ENCODE measurements around the gene CASZ1.

Gene CASZ1

DNA sequence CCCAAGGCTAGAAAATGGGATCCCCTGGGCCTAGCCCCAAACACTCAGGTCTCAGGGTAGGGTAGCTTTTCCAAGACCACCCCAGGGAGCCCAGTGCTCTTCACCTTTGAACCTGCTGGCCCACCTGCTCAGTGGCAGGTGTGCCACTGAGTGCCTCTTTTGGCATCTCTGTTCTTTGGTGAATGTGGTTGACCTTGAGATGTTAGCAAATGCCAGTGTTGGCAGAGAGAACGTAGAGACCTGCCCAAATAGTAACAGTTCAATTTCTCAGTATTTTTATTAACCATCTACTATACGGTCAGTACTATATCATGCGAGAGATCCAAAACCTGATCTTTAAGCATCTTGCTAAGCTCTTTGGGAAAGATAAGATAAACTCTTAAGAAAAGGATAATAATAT, 193.5 kb downstream of the CASZ1 start:
- Mint-ChIP-seq H3K27me3 (no peaks in the 10 kb centered on the region), H3K27ac (no peak overlapping the region), H3K4me3 (no peak overlapping the region), H3K9me3 (no peaks in the 10 kb centered on the region), H3K36me3 (ENCODE audit: low read depth) (peaks cover 6% of the 10 kb centered on the region), H3K4me1 (no peaks in the 10 kb centered on the region)
- ATAC-seq (no peak), DNase-seq (no peak)

- no peaks in the 10 kb centered on the region for H3K27me3 Mint-ChIP-seq
- ATAC-seq = no peak
- no peaks in the 10 kb centered on the region for H3K9me3 Mint-ChIP-seq
- H3K36me3 Mint-ChIP-seq (ENCODE audit: low read depth) = peaks cover 6% of the 10 kb centered on the region
- H3K27ac Mint-ChIP-seq = no peak overlapping the region
- DNase-seq = no peak
- H3K4me3 Mint-ChIP-seq = no peak overlapping the region
- no peaks in the 10 kb centered on the region for H3K4me1 Mint-ChIP-seq
Observed at GRCh38 chr1:10601342-10602070, 194.9 kb downstream of the CASZ1 start.

DNA sequence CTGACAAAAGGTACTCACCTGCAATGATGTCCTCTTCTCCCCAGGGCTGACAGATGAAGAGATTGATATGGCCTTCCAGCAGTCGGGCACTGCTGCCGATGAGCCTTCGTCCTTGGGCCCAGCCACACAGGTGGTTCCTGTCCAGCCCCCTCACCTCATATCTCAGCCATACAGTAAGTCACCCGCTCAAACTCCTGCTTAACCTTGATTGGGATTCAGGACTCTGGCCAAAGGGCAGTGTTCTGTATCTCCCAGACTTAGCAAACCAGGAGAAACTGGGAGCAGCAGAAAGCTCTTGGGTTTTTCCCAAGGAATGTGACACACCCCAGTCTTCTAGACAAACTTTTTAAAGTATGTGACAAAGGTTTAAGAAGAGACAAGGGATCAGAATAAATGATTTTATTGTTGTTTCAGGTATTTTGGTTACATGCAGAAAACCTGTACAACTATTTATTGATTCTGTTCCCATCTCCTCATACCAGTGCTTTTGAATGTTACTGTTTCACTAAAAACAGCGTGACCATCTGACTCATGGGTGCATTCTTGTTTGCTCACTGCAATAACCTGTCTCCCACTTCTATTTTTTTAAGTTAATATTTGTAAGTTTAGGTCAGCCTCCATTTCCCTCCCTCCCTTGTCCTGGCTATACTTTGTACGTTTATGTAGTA, 197.1 kb downstream of the CASZ1 start:
- no peaks in the 10 kb centered on the region for H3K9me3 Mint-ChIP-seq
- DNase-seq = no peak
- H3K4me1 Mint-ChIP-seq = no peaks in the 10 kb centered on the region
- ATAC-seq = no peak
- H3K27me3 Mint-ChIP-seq = no peaks in the 10 kb centered on the region
- H3K36me3 Mint-ChIP-seq (ENCODE audit: low read depth) = peaks cover 2% of the 10 kb centered on the region
- no peak overlapping the region for H3K4me3 Mint-ChIP-seq
- no peak overlapping the region for H3K27ac Mint-ChIP-seq

DNA sequence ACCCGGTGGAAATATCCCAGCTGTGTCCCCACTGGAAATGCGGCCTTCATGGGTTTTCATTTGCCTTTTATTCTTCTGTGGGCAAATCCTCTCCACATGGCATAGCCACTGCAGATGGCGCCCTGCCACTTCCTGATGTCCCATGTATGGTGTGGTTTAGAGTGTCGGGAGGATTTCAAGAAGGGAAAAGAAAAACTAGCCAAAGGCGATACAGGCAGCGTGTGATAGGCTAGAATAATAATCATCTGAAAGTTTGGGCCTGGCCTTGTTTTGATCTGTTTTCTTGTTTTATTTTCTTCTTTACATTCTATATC, 198.1 kb downstream of the CASZ1 start:
- peaks cover 2% of the 10 kb centered on the region for H3K36me3 Mint-ChIP-seq (ENCODE audit: low read depth)
- no peak overlapping the region for H3K4me3 Mint-ChIP-seq
- H3K9me3 Mint-ChIP-seq = no peaks in the 10 kb centered on the region
- DNase-seq (no peak), ATAC-seq (no peak)
- no peaks in the 10 kb centered on the region for H3K27me3 Mint-ChIP-seq
- no peak overlapping the region for H3K27ac Mint-ChIP-seq
- no peaks in the 10 kb centered on the region for H3K4me1 Mint-ChIP-seq

- H3K4me1 Mint-ChIP-seq = no peaks in the 10 kb centered on the region
- H3K27ac Mint-ChIP-seq = no peak overlapping the region
- ATAC-seq (no peak), DNase-seq (no peak)
- H3K36me3 Mint-ChIP-seq (ENCODE audit: low read depth) = peaks cover 2% of the 10 kb centered on the region
- H3K27me3 Mint-ChIP-seq = no peaks in the 10 kb centered on the region
- H3K9me3 Mint-ChIP-seq = no peaks in the 10 kb centered on the region
- H3K4me3 Mint-ChIP-seq = no peak overlapping the region
Observed at GRCh38 chr1:10597492-10598388, 198.7 kb downstream of the CASZ1 start.

GRCh38 chr1:10596780-10597179, 199.7 kb downstream of the CASZ1 start:
- H3K4me3 Mint-ChIP-seq = no peak overlapping the region
- no peaks in the 10 kb centered on the region for H3K4me1 Mint-ChIP-seq
- no peaks in the 10 kb centered on the region for H3K27me3 Mint-ChIP-seq
- peaks cover 2% of the 10 kb centered on the region for H3K36me3 Mint-ChIP-seq (ENCODE audit: low read depth)
- no peaks in the 10 kb centered on the region for H3K9me3 Mint-ChIP-seq
- no peak overlapping the region for H3K27ac Mint-ChIP-seq
- no peak for DNase-seq
- no peak for ATAC-seq

DNA sequence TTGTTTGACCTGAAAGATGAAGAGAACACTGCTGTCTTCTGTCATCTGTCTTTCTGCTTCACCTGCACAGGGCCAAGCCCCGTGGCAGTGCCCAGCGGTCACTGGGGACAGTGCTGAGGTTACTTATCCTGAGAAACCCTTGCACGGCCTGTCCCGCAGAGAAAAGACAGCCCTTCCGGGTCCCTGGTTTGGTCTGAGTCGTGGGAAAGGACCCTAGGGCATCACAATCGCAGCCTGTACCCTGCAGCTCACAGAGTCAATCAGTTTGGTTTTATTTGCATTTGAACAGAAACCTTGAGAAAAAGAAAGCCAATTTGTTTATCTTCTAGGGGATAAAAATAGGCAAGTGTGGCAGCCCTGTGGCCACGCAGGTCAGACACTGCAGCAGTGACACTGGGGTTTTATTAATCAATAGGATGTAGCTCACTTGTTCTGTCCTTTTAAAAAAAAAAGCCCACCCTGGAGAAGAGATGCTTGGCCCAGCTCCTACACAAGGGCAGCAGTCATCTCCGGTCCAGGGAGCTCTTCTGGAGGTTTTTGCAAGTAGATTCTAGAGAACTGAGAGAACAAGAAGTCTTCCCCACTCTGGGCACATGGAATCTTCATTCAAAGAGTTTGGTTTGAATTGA, 201.7 kb downstream of the CASZ1 start:
- no peak overlapping the region for H3K27ac Mint-ChIP-seq

DNA sequence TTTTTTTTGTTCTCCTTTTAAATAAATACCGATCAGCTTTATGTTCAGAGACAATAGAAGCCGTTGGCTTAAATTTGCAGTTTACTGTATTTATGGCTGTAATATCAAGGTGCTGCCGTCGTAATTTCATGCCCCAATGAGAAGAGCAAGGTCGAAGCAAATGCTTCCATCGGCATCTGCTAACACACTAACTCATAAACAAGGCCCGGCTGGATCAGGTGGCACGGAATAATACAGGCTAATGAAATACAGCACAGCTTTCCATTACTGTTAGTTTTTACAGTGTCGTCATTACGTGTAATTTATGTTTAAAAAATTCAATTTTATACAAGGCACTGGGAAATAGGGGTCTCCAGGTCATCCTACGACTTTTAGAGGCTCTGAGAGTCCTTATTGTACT, 202.7 kb downstream of the CASZ1 start:
- no peak overlapping the region for H3K4me3 Mint-ChIP-seq
- no peak for ATAC-seq

More for the DNA sequence above, 201.7 kb downstream of the CASZ1 start:
- Mint-ChIP-seq H3K4me1 (no peaks in the 10 kb centered on the region), H3K27me3 (no peaks in the 10 kb centered on the region), H3K4me3 (no peak overlapping the region), H3K9me3 (no peaks in the 10 kb centered on the region), H3K36me3 (ENCODE audit: low read depth) (peaks cover 2% of the 10 kb centered on the region)
- ATAC-seq (no peak), DNase-seq (no peak)

DNA sequence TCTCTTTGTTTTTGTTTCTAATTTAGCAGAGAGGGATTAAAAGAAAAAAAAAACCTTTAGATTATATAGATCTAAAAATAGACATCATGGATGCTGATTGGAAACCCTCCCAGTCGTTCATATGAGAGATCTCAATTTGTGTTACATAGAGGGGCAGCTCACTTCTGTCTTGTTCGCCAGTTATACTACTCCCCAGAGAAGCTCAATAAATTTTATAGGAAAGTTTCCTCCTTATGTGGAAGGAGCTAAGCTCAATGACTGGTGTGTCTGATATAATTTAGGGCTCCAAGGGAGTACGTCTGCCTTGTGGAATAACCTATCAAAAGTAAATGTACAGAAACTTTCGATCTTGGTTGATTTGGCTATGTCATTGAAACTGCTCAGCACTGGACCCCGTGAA, 204.1 kb downstream of the CASZ1 start:
- no peaks in the 10 kb centered on the region for H3K27me3 Mint-ChIP-seq
- ATAC-seq (no peak), DNase-seq (no peak)
- H3K36me3 Mint-ChIP-seq (ENCODE audit: low read depth) = no peaks in the 10 kb centered on the region
- no peaks in the 10 kb centered on the region for H3K4me1 Mint-ChIP-seq
- H3K4me3 Mint-ChIP-seq = no peak overlapping the region
- H3K9me3 Mint-ChIP-seq = no peaks in the 10 kb centered on the region
- no peak overlapping the region for H3K27ac Mint-ChIP-seq

More for the DNA sequence above, 202.7 kb downstream of the CASZ1 start:
- Mint-ChIP-seq H3K27me3 (no peaks in the 10 kb centered on the region), H3K27ac (no peak overlapping the region), H3K36me3 (ENCODE audit: low read depth) (no peaks in the 10 kb centered on the region), H3K9me3 (no peaks in the 10 kb centered on the region), H3K4me1 (no peaks in the 10 kb centered on the region)
- DNase-seq = no peak

- H3K27ac Mint-ChIP-seq = no peak overlapping the region
- H3K36me3 Mint-ChIP-seq (ENCODE audit: low read depth) = no peaks in the 10 kb centered on the region
- no peak for ATAC-seq
- no peak for DNase-seq
- H3K9me3 Mint-ChIP-seq = no peaks in the 10 kb centered on the region
- no peaks in the 10 kb centered on the region for H3K4me1 Mint-ChIP-seq
- H3K27me3 Mint-ChIP-seq = no peaks in the 10 kb centered on the region
- H3K4me3 Mint-ChIP-seq = no peak overlapping the region
Observed at GRCh38 chr1:10591010-10591409, 205.4 kb downstream of the CASZ1 start.

DNA sequence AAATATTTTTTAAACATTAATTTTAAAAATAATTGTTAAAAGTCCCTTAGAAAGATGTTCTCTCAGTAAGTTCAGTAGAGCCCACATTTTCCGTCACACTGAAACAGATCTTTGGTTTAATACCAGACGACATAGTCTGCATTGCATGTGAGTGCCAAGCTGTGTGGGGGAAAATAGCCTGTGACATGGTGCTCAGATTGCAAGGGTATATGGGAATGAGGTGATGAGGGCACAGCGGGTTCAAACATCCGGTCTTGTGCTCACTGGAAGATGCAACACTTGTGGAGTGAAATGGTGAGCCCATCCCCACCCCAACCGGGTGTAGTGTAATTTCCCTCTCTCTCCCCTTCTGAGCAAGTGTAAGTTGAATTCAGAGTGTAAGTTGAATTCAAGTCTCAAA, 207.4 kb downstream of the CASZ1 start:
- Mint-ChIP-seq H3K27ac (no peak overlapping the region), H3K27me3 (no peaks in the 10 kb centered on the region), H3K4me1 (no peaks in the 10 kb centered on the region), H3K9me3 (no peaks in the 10 kb centered on the region), H3K4me3 (no peak overlapping the region), H3K36me3 (ENCODE audit: low read depth) (no peaks in the 10 kb centered on the region)
- no peak for DNase-seq
- ATAC-seq = no peak

DNA sequence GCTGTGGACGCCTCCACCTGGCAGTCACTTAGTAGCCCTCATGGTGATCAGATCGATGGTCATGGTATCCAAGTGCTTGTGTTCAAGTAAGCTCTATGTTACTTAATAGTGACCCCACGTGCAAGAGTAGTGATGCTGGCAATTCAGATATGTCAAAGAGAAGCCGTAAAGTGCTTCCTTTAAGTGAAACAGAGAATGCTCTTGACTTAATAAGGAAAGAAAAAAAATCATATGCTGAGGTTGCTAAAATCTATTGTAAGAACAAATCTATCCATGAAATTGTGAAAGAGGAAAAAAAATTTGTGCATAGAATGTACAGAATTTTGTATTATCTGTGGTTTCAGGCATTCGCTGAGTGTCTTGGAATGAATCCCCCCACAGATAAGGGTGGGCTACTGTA, 207.8 kb downstream of the CASZ1 start:
- DNase-seq = no peak
- Mint-ChIP-seq H3K9me3 (no peaks in the 10 kb centered on the region), H3K4me3 (no peak overlapping the region), H3K4me1 (no peaks in the 10 kb centered on the region), H3K27ac (no peak overlapping the region), H3K36me3 (ENCODE audit: low read depth) (no peaks in the 10 kb centered on the region), H3K27me3 (no peaks in the 10 kb centered on the region)
- no peak for ATAC-seq

All from activated naive CD8-positive, alpha-beta T cell treated with anti-CD3 and anti-CD28 coated beads, Interleukin-2, amount 50 U/mL, for 24 hours (primary cell).